Neutrophil (primary cell): ENCODE measurements around the gene PSRC1.

Experiments
- H3K27ac ChIP-seq: fragments of 200-600 bp; sonication (generic); 2 replicates; pipeline ENCODE4 v1.5.1; 2016; ENCODE audit warnings: mild to moderate bottlenecking, moderate library complexity
- H3K27me3 ChIP-seq: fragments of 200-600 bp; sonication (generic); 2 replicates; pipeline ENCODE4 v1.6.0; 2016; ENCODE audit warnings: mild to moderate bottlenecking
- H3K36me3 ChIP-seq: fragments of 200-600 bp; sonication (generic); 2 replicates; pipeline ENCODE4 v1.5.1; 2017
- H3K4me1 ChIP-seq, 2 experiments: fragments of 200-600 bp in 1 of 2; sonication (generic) in 1 of 2; 1 replicate in 1 of 2; 2 replicates in 1 of 2; pipeline versions ENCODE4 v1.5.1 to v1.6.1; 2013 to 2016; ENCODE audit warnings: low read depth in 1 of 2, low read length in 1 of 2, mild to moderate bottlenecking in 1 of 2, moderate library complexity in 1 of 2; ENCODE audit not compliant: control insufficient read depth in 1 of 2, insufficient read depth in 1 of 2
- H3K4me3 ChIP-seq, 2 experiments: fragments of 200-600 bp in 1 of 2; sonication (generic) in 1 of 2; 1 replicate in 1 of 2; 2 replicates in 1 of 2; pipeline ENCODE4 v1.5.1; 2013 to 2016; ENCODE audit warnings: low read depth in 1 of 2, low read length in 1 of 2, mild to moderate bottlenecking in 1 of 2, moderate library complexity in 1 of 2
- H3K9me3 ChIP-seq: fragments of 200-600 bp; sonication (generic); 2 replicates; pipeline ENCODE4 v1.5.1; 2016
- TF ChIP-seq, protein P1 (sequence below): fragments of 200-600 bp; sonication (generic); IDR thresholded peaks from 2 replicates; pipeline ENCODE4 v1.5.1; 2016; ENCODE audit warnings: antibody characterized with exemption

PSRC1 gene

DNA sequence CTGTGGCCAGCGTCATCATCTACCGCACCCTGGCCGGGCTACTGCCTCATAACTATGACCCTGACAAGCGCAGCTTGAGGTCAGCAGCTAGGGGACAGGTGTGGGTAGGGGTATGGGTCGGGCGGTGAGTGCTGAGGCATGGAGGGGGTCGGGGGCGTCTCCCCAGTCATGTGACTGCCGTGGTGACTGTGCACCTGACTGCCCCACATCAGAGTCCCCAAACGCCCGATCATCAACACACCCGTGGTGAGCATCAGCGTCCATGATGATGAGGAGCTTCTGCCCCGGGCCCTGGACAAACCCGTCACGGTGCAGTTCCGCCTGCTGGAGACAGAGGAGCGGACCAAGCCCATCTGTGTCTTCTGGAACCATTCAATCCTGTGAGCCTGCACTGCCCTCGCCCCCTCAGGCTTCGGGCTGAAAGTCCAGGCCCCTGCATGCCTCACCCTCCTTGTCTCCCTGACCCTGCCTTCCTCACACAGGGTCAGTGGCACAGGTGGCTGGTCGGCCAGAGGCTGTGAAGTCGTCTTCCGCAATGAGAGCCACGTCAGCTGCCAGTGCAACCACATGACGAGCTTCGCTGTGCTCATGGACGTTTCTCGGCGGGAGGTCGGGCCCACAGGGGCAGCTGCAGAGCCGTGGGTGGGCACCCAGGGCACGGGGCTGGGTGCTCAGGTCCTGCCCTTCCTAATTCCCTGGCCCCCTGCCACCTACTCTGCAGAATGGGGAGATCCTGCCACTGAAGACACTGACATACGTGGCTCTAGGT lies 13.5 kb downstream of the PSRC1 start:
- no peaks in the 10 kb centered on the region for H3K4me1 ChIP-seq
- no peaks in the 10 kb centered on the region for H3K9me3 ChIP-seq
- H3K4me3 ChIP-seq = no peak overlapping the region
- peaks cover 12% of the 10 kb centered on the region for H3K27me3 ChIP-seq
- no peak overlapping the region for H3K27ac ChIP-seq
- H3K36me3 ChIP-seq = no peaks in the 10 kb centered on the region
- TF ChIP-seq, protein P1, sequence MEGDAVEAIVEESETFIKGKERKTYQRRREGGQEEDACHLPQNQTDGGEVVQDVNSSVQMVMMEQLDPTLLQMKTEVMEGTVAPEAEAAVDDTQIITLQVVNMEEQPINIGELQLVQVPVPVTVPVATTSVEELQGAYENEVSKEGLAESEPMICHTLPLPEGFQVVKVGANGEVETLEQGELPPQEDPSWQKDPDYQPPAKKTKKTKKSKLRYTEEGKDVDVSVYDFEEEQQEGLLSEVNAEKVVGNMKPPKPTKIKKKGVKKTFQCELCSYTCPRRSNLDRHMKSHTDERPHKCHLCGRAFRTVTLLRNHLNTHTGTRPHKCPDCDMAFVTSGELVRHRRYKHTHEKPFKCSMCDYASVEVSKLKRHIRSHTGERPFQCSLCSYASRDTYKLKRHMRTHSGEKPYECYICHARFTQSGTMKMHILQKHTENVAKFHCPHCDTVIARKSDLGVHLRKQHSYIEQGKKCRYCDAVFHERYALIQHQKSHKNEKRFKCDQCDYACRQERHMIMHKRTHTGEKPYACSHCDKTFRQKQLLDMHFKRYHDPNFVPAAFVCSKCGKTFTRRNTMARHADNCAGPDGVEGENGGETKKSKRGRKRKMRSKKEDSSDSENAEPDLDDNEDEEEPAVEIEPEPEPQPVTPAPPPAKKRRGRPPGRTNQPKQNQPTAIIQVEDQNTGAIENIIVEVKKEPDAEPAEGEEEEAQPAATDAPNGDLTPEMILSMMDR = no peak

DNA sequence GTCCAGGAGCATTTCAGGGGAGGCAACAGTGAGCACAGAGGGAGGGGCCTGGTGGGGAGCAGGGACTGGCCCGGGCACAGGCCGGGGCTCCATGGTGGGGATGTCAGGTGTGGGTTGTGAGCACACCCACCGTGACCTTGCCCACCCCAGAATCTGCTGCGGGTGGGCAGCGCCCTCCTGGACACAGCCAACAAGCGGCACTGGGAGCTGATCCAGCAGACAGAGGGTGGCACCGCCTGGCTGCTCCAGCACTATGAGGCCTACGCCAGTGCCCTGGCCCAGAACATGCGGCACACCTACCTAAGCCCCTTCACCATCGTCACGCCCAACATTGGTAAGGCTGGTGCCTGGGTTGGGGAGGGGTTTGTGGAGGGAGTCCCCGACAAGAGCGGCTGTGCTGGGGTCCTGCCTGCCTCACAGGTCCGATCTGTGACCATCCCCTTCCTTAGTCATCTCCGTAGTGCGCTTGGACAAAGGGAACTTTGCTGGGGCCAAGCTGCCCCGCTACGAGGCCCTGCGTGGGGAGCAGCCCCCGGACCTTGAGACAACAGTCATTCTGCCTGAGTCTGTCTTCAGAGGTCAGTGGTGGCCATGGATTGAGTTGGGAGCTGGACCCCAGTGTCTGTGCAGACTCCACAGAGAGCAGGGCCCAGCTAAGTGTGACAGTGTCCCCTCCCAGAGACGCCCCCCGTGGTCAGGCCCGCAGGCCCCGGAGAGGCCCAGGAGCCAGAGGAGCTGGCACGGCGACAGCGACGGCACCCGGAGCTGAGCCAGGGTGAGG lies 14.3 kb downstream of the PSRC1 start:
- H3K36me3 ChIP-seq = no peaks in the 10 kb centered on the region
- TF ChIP-seq, protein P1 = no peak
- no peak overlapping the region for H3K27ac ChIP-seq
- H3K4me3 ChIP-seq = no peak overlapping the region
- no peaks in the 10 kb centered on the region for H3K9me3 ChIP-seq
- H3K27me3 ChIP-seq = peaks cover 4% of the 10 kb centered on the region
- H3K4me1 ChIP-seq = peaks cover 0 to 1% of the 10 kb centered on the region in 2 experiments

GRCh38 chr1:109267743-109268300 lies 15.1 kb downstream of the PSRC1 start:
- Histone ChIP-seq H3K27me3 (peaks cover 3% of the 10 kb centered on the region), H3K27ac (no peak overlapping the region), H3K9me3 (no peaks in the 10 kb centered on the region), H3K4me1 (peaks cover 0 to 5% of the 10 kb centered on the region in 2 experiments), H3K4me3 (no peak overlapping the region), H3K36me3 (no peaks in the 10 kb centered on the region)
- TF ChIP-seq, protein P1 = no peak

DNA sequence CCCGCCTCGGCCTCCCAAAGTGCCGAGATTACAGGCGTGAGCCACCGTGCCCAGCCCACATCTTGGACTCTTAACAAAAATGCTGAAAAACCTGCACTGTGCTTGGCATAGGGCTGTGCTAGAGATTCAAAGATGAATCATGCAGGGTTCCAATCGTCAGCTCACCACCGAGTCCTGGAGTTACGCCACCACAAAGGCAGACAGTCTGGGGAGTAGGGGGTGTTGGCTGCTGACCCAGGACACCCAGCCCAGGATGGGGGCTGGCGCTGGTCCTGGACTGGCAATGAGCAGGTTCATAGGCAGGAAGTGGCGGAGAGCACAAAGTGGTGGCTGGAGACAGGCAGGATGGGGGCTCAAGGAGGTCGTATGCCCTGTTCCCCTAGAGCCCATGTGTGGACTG lies 16.0 kb downstream of the PSRC1 start:
- Histone ChIP-seq H3K4me1 (peaks cover 0 to 5% of the 10 kb centered on the region in 2 experiments), H3K9me3 (no peaks in the 10 kb centered on the region), H3K27ac (no peak overlapping the region), H3K4me3 (no peak overlapping the region), H3K36me3 (no peaks in the 10 kb centered on the region), H3K27me3 (peaks cover 10% of the 10 kb centered on the region)
- TF ChIP-seq, protein P1 = no peak

DNA sequence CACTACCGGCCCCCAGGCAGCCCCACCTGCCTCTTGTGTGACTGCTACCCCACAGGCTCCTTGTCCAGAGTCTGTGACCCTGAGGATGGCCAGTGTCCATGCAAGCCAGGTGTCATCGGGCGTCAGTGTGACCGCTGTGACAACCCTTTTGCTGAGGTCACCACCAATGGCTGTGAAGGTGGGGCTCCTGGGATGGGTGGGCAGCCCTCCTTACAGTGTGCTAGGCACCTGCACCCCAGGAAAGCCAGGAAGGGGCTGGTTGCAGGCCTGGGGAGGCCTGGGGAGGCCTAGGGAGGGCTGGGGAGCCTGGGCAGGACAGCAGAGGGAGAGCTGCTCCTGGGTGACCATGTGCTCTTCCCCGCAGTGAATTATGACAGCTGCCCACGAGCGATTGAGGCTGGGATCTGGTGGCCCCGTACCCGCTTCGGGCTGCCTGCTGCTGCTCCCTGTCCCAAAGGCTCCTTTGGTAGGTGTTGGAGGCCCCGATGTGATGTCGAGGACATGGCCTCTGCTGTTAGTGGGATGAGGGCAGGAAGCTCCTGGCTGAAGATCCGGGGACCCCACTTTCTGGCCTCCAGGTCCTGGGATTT lies 17.1 kb downstream of the PSRC1 start:
- TF ChIP-seq, protein P1 = no peak
- no peaks in the 10 kb centered on the region for H3K9me3 ChIP-seq
- H3K36me3 ChIP-seq = no peaks in the 10 kb centered on the region
- H3K4me1 ChIP-seq = peaks cover 0 to 5% of the 10 kb centered on the region in 2 experiments
- H3K27me3 ChIP-seq = peaks cover 10% of the 10 kb centered on the region
- no peak overlapping the region for H3K27ac ChIP-seq
- H3K4me3 ChIP-seq = no peak overlapping the region
